Measurements from ENCODE around the gene NAPA. TPM values are rescaled to one million over a fixed set of nuclear protein-coding genes. Genes with fewer than 3 reads are reported as not detected.

NAPA gene
- total RNA-seq, 6 donors from 2014 or later, result 107 to 183 (median 152) TPM

DNA sequence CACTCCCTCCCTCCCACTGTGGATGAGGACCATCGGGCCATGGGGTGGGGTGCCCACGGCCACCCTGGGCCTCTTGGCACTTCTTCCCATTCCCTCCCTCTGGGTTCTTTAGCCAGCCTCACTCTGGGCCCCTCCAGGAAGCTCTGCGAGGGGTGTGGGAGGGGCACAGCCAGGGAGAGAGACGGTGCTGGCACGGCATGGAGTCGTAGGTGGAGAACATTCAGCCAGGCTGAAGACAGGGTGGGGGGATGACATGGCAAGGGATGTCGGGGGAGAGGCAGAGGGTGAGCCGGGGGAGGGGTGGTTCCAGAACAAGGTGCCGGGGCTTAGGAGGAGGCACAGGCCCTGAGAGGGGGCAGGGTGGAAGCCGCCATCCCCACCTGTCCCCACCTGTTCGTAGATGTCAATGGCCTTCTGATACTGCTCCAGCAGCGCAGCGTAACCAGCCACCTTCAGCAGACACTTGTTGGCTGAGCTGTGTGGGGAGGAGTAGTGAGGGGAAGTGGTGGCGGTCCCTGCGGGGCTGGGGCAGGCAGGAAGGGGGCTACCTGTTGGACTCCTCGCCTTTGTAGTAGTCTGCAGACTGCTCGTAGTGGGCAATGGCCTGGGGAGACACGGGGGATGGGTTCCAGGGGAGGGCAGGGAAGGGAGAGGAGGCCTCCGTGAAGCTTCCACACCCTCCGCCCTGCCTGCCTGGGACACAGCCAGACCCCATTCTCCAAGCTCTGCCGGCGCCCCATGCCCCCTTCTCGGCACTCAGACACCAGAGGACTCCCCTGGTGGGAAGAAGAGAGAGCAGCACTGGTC, 22.1 kb downstream of the NAPA start:
- H3K4me1 ChIP-seq, result no peaks in the 10 kb centered on the region
- 81 to 90% methylated on average over 2 to 19 of the region's 23 CpGs for WGBS, 2 donors
- DNase-seq (no peak), ATAC-seq (ENCODE audit: low FRiP score in 2 of 2) (no peak)
- H3K27me3 ChIP-seq, result no peaks in the 10 kb centered on the region
- TF ChIP-seq POLR2A (IDR thresholded peaks at IDR 0.05) (no peak), EP300 (IDR thresholded peaks at IDR 0.05) (no peak), CTCF (IDR thresholded peaks at IDR 0.05) (no peak), POLR2AphosphoS5 (IDR thresholded peaks at IDR 0.05) (no peak)
- H3K36me3 ChIP-seq, result peaks cover 16 to 89% (median 72%) of the 10 kb centered on the region in 4 donors
- no peak overlapping the region for H3K27ac ChIP-seq
- no peaks in the 10 kb centered on the region for H3K9me3 ChIP-seq
- no peak overlapping the region for H3K4me3 ChIP-seq

- no peak for TF ChIP-seq POLR2AphosphoS5 (IDR thresholded peaks at IDR 0.05)
- TF ChIP-seq EP300 (IDR thresholded peaks at IDR 0.05), result no peak
- no peak for TF ChIP-seq CTCF (IDR thresholded peaks at IDR 0.05)
- TF ChIP-seq POLR2A (IDR thresholded peaks at IDR 0.05), result no peak
- H3K4me3 ChIP-seq, result no peak overlapping the region
- no peak for ATAC-seq (ENCODE audit: low FRiP score in 2 of 2)
- WGBS, 2 donors, result 91 to 94% methylated on average over 11 to 14 of the region's 14 CpGs
- no peaks in the 10 kb centered on the region for H3K27me3 ChIP-seq
- H3K36me3 ChIP-seq, result peaks cover 15 to 89% (median 69%) of the 10 kb centered on the region in 4 donors
- H3K9me3 ChIP-seq, result no peaks in the 10 kb centered on the region
- H3K27ac ChIP-seq, result no peak overlapping the region
- peak in 1 of 2 donors; percentile 72 for DNase-seq
- no peaks in the 10 kb centered on the region for H3K4me1 ChIP-seq
These were observed 22.7 kb downstream of the NAPA start for GRCh38 chr19:47492137-47492533.

- no peaks in the 10 kb centered on the region for H3K4me1 ChIP-seq
- H3K36me3 ChIP-seq, result peaks cover 13 to 86% (median 65%) of the 10 kb centered on the region in 4 donors
- ATAC-seq (ENCODE audit: low FRiP score in 2 of 2), result no peak
- no peaks in the 10 kb centered on the region for H3K9me3 ChIP-seq
- DNase-seq, result no peak
- no peak overlapping the region for H3K27ac ChIP-seq
- no peaks in the 10 kb centered on the region for H3K27me3 ChIP-seq
- WGBS, 2 donors, result 84 to 92% methylated on average over 19 to 22 of the region's 22 CpGs
- no peak overlapping the region for H3K4me3 ChIP-seq
- TF ChIP-seq POLR2AphosphoS5 (IDR thresholded peaks at IDR 0.05) (no peak), CTCF (IDR thresholded peaks at IDR 0.05) (no peak), EP300 (IDR thresholded peaks at IDR 0.05) (no peak), POLR2A (IDR thresholded peaks at IDR 0.05) (no peak)
These were observed 23.3 kb downstream of the NAPA start for GRCh38 chr19:47491358-47492136.

- Histone ChIP-seq H3K36me3 (peaks cover 13 to 80% (median 62%) of the 10 kb centered on the region in 4 donors), H3K27ac (no peak overlapping the region), H3K4me3 (no peak overlapping the region), H3K4me1 (no peaks in the 10 kb centered on the region), H3K27me3 (no peaks in the 10 kb centered on the region), H3K9me3 (no peaks in the 10 kb centered on the region)
- ATAC-seq (ENCODE audit: low FRiP score in 2 of 2), result no peak
- TF ChIP-seq POLR2AphosphoS5 (IDR thresholded peaks at IDR 0.05) (no peak), POLR2A (IDR thresholded peaks at IDR 0.05) (no peak), CTCF (IDR thresholded peaks at IDR 0.05) (no peak), EP300 (IDR thresholded peaks at IDR 0.05) (no peak)
- DNase-seq, result no peak
- WGBS, 2 donors, result 71 to 83% methylated on average over 1 to 3 of the region's 3 CpGs
These were observed 24.0 kb downstream of the NAPA start for GRCh38 chr19:47490847-47491246.
